ENCODE data around the gene WDFY2. TPM values are rescaled to one million over a fixed set of nuclear protein-coding genes. Genes with fewer than 3 reads are reported as not detected.
A peak's percentile ranks its signal among the peaks of the same experiment; 100 is the strongest.

Gene WDFY2
- polyA plus RNA-seq, 3 donors, result 6.5 to 40.1 (median 9.1) TPM

- H2AFZ ChIP-seq (ENCODE audit: insufficient read depth, low read depth, low read length, poor library complexity, severe bottlenecking), result no peak overlapping the region
- no peak overlapping the region for H3K27ac ChIP-seq (ENCODE audit: low read depth in 1 of 2, low read length in 2 of 2)
- no peaks in the 10 kb centered on the region for H3K27me3 ChIP-seq (ENCODE audit: control insufficient read depth in 2 of 2, insufficient read depth in 2 of 2, low read length in 2 of 2)
- H3K9me3 Mint-ChIP-seq, result peaks cover 0 to 3% (median 0%) of the 10 kb centered on the region in 7 donors
- WGBS (ENCODE audit: insufficient coverage), result 100% methylated on average over 1 of the region's 6 CpGs
- H3K9ac ChIP-seq (ENCODE audit: insufficient read depth, low read length, poor library complexity, severe bottlenecking), result no peak overlapping the region
- H3K4me2 ChIP-seq (replicated peaks; ENCODE audit: extremely low read depth, low read length, poor library complexity, severe bottlenecking), result no peak overlapping the region
- intact Hi-C loops (cut with micrococcal nuclease), result no loop called here
- peak overlapping the region in 1 of 7 donors; percentile 32 for H3K27ac Mint-ChIP-seq
- no peak overlapping the region for H3K4me3 Mint-ChIP-seq
- H3K4me1 Mint-ChIP-seq, result peaks cover 41% of the 10 kb centered on the region
- TF ChIP-seq CTCF (IDR thresholded peaks at IDR 0.05), result no peak
- H3K36me3 ChIP-seq (replicated peaks in 1 of 2; ENCODE audit: control insufficient read depth in 1 of 2, insufficient read depth in 2 of 2, low read length in 2 of 2), result no peaks in the 10 kb centered on the region
- H3K36me3 Mint-ChIP-seq, result no peaks in the 10 kb centered on the region
- H3K4me3 ChIP-seq (replicated peaks in 1 of 3; ENCODE audit: low read depth in 2 of 3, low read length in 3 of 3), result no peak overlapping the region
- no peaks in the 10 kb centered on the region for H3K9me3 ChIP-seq (replicated peaks in 1 of 2; ENCODE audit: control insufficient read depth in 1 of 2, insufficient read depth in 1 of 2, low read length in 2 of 2)
- H4K20me1 ChIP-seq (ENCODE audit: insufficient read depth, low read length), result no peaks in the 10 kb centered on the region
- peaks cover 0 to 4% (median under 1%) of the 10 kb centered on the region in 3 donors for H3K27me3 Mint-ChIP-seq (ENCODE audit: low read depth in 3 of 3)
- H3K79me2 ChIP-seq (ENCODE audit: insufficient read depth, low read length), result no peaks in the 10 kb centered on the region
- H3K4me1 ChIP-seq (ENCODE audit: control insufficient read depth in 1 of 2, insufficient read depth in 2 of 2, low read length in 2 of 2), result peaks cover 27 to 36% of the 10 kb centered on the region in 2 donors
- DNase-seq, result no peak
These were observed 36.7 kb upstream of the WDFY2 start for GRCh38 chr13:51547425-51548176.

- WGBS (ENCODE audit: insufficient coverage), result 0% methylated on average over 1 of the region's 3 CpGs
- H3K4me1 Mint-ChIP-seq, result peaks cover 50% of the 10 kb centered on the region
- H3K4me1 ChIP-seq (ENCODE audit: control insufficient read depth in 1 of 2, insufficient read depth in 2 of 2, low read length in 2 of 2), result peaks cover 40 to 50% of the 10 kb centered on the region in 2 donors
- peak; percentile 84 to 93 (median 89) for DNase-seq
- no peaks in the 10 kb centered on the region for H4K20me1 ChIP-seq (ENCODE audit: insufficient read depth, low read length)
- H3K9ac ChIP-seq (ENCODE audit: insufficient read depth, low read length, poor library complexity, severe bottlenecking), result no peak overlapping the region
- H3K27ac Mint-ChIP-seq, result peak overlapping the region; percentile 73 to 89 (median 83)
- no peaks in the 10 kb centered on the region for H3K79me2 ChIP-seq (ENCODE audit: insufficient read depth, low read length)
- no peak overlapping the region for H2AFZ ChIP-seq (ENCODE audit: insufficient read depth, low read depth, low read length, poor library complexity, severe bottlenecking)
- no peaks in the 10 kb centered on the region for H3K36me3 ChIP-seq (replicated peaks in 1 of 2; ENCODE audit: control insufficient read depth in 1 of 2, insufficient read depth in 2 of 2, low read length in 2 of 2)
- no peaks in the 10 kb centered on the region for H3K9me3 ChIP-seq (replicated peaks in 1 of 2; ENCODE audit: control insufficient read depth in 1 of 2, insufficient read depth in 1 of 2, low read length in 2 of 2)
- H3K27me3 ChIP-seq (ENCODE audit: control insufficient read depth in 2 of 2, insufficient read depth in 2 of 2, low read length in 2 of 2), result no peaks in the 10 kb centered on the region
- H3K27me3 Mint-ChIP-seq (ENCODE audit: low read depth in 3 of 3), result no peaks in the 10 kb centered on the region
- H3K9me3 Mint-ChIP-seq, result peaks cover 0 to 3% (median 0%) of the 10 kb centered on the region in 7 donors
- no peaks in the 10 kb centered on the region for H3K36me3 Mint-ChIP-seq
- peak overlapping the region in 1 of 2 donors; percentile 8 for H3K4me3 Mint-ChIP-seq
- TF ChIP-seq CTCF (IDR thresholded peaks at IDR 0.05), result no peak
- peak overlapping the region; percentile 15 to 74 for H3K27ac ChIP-seq (ENCODE audit: low read depth in 1 of 2, low read length in 2 of 2)
- peak overlapping the region; percentile 2 for H3K4me2 ChIP-seq (replicated peaks; ENCODE audit: extremely low read depth, low read length, poor library complexity, severe bottlenecking)
- peak overlapping the region in 1 of 3 experiments; percentile 3 for H3K4me3 ChIP-seq (replicated peaks in 1 of 3; ENCODE audit: low read depth in 2 of 3, low read length in 3 of 3)
- intact Hi-C loops (cut with micrococcal nuclease), result no loop called here
These were observed 35.2 kb upstream of the WDFY2 start for GRCh38 chr13:51549050-51549449.
